NCI-H748 treated with DMSO at 0.1 percent for 48 hours (cell line): Measurements from ENCODE around the gene TMTC1.

ENCODE experiments used
- DNase-seq: peaks from one replicate; lab custom pipeline; 2025; lab: John Stamatoyannopoulos, UW

Gene TMTC1

DNA sequence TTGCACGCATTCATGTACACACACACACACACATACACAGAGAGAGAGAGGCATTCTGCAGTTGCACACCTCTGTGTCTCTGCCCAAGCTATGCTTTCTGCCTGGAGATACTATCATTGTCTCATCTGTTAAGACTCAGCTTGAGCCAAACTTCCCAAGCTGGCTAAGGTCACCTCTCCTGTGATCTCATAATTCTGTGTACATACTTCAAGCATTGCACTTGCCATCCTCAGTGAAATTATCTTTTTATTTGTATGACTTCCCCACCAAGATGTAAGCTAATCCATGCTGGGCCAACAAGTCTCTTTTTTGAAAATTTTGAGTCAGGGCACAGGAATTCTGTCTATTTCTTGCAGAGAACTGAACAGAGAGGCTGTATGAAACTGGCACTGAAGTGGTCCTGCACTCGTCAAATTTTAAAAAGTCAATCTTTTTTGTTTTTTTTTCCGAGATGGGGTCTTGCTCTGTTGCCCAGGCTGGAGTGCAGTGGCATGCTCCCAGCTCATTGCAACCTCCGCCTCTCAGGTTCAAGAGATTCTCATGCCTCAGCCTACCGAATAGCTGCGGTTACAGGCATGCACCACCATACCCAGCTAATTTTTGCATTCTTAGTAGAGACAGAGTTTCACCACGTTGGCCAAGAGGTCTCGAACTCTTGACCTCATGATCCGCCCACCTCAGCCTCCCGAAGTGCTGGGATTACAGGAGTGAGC lies 44.3 kb downstream of the TMTC1 start:
- no peak for DNase-seq

- no peak for DNase-seq
Measured at GRCh38 chr12:29738365-29738764, 45.4 kb downstream of the TMTC1 start.

- DNase-seq: no peak
Measured at GRCh38 chr12:29737644-29738043, 46.1 kb downstream of the TMTC1 start.

- DNase-seq: no peak
Measured at GRCh38 chr12:29735604-29736003, 48.1 kb downstream of the TMTC1 start.

GRCh38 chr12:29734734-29735133 lies 49.0 kb downstream of the TMTC1 start:
- no peak for DNase-seq

DNA sequence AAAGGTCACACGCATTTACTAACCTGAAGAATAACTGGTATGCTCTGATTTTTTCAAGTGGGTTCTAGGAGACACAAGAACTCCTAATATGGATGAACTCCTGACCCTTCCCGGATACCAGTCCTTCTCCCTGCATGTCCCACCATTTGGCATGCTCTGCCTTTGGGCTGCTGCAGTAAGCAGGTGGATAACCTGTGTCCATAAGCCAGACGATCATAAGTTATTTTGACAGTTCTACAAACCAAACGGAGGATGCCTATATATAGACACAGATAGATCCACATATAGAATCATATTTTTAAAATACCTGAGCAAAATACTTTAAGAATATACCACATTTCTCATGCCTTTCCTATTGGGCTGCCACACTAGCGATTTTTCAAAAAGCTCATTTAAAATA lies 49.4 kb downstream of the TMTC1 start:
- no peak for DNase-seq

GRCh38 chr12:29733501-29733900 lies 50.2 kb downstream of the TMTC1 start:
- no peak for DNase-seq

DNA sequence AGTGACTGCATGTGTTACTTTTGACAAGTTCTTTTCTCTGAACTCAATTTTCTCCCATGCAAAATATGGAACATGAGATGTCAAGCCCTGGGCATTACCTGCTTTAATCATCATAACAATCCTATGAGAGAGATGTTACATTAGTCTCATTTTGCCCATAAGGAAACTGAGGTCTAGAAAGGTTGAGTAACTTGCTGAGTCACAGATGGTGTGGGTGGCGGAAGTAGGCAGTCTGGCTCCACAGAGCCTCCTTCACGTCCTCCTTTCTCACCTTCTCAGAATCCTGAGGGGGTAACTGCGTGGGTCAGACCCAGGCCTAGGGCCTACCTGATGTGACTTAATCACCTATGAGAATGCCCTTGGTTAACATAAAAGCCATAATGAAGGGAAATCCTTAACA lies 50.7 kb downstream of the TMTC1 start:
- DNase-seq: no peak

- DNase-seq: no peak
Measured at GRCh38 chr12:29732593-29732992, 51.1 kb downstream of the TMTC1 start.

GRCh38 chr12:29732191-29732590 lies 51.6 kb downstream of the TMTC1 start:
- no peak for DNase-seq

- no peak for DNase-seq
Measured at GRCh38 chr12:29731591-29731990, 52.2 kb downstream of the TMTC1 start.

GRCh38 chr12:29730481-29730880 lies 53.3 kb downstream of the TMTC1 start:
- DNase-seq: no peak

DNA sequence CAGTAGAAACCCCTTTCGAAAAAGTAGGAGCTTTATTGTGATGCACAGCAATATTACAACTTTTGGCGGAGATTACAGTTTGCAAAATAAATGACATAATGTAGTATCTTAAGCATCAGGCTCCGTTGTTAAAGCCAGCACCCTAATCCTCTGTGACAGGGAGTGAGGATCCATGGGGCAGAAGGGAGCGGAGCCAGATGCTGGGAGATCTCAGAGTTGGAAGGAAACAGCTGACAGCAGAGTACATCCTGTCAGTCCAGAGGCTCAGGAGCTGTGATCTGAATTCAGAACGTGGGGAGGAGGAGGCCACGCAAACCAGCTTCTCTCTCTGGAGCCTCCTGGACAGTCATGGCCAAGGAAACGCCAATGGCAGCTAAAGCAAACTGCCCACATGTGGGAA lies 55.7 kb downstream of the TMTC1 start:
- DNase-seq: no peak

DNA sequence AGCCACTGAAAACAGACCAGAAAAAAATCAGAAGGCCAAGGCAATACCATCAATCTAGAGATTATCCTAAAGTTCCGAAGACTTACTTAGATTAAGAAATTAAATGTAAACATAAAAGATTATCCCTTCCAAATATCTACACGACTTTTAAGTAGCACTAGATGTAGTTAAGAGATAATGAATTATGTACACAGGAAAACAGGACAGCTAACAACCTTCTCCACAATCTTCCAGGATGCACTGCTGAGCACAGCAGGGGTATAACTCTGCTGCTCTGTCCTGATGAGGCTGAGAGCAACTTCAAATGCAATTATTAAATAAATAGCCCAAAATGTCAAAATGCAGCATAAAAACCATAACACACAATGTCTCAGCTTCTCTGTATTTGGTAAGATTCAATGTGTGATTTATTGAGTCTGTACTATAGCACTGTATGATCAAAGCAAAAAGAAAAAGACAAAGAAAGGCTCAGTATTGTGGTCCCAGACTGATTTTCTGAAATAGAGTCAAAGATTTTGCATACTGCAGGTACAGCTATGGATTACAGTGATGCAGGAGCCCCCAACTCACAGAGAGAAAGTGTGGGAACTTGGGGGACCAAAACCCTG lies 56.9 kb downstream of the TMTC1 start:
- no peak for DNase-seq

GRCh38 chr12:29726321-29726692 lies 57.4 kb downstream of the TMTC1 start:
- DNase-seq: no peak

- DNase-seq: no peak
Measured at GRCh38 chr12:29725587-29726320, 58.0 kb downstream of the TMTC1 start.

GRCh38 chr12:29722164-29722563 lies 61.6 kb downstream of the TMTC1 start:
- no peak for DNase-seq

DNA sequence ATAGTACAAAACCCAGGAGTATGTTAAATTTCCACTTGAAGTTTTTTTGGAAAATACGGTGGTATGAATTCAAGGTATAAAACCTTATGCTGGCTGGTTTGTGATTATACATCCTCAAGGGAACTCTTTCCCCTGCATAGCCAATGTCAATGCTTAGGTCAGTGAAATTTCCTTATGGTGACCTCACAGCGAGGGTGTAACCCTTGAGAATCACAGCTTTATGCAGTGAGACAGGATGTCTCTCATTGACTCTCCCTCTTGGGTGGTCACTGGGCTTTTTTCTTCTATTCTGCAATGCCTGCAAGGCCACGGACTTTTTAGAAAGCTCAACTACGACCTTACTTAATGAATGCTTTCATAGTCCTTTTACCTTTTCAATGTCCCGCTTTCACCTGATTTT lies 64.4 kb downstream of the TMTC1 start:
- no peak for DNase-seq

DNA sequence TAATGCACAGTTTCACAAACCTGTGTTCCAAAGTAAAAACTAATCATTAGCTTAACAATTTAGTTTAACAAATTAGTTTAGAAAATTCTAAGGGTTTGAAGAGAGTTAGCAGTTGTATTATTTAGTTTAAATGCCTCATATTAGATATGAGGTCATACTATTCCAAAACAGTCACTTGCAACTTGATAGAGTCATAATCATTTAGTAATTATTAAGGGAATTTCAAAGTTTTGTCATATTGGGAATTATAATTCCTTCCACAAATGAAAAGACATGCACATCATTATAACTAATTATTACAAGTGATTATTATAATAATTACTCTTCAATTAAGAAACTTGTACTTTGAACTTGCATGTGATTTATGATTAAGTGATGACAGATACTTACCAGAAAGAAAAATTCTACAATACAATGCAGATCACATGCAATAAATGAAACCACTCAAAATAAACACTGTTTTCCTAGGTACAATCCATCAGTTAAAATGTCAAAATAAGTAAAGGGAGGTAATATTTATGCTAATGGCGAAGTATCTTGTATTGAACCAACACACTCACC lies 66.1 kb downstream of the TMTC1 start:
- DNase-seq: no peak

GRCh38 chr12:29714966-29715365 lies 68.8 kb downstream of the TMTC1 start:
- no peak for DNase-seq

DNA sequence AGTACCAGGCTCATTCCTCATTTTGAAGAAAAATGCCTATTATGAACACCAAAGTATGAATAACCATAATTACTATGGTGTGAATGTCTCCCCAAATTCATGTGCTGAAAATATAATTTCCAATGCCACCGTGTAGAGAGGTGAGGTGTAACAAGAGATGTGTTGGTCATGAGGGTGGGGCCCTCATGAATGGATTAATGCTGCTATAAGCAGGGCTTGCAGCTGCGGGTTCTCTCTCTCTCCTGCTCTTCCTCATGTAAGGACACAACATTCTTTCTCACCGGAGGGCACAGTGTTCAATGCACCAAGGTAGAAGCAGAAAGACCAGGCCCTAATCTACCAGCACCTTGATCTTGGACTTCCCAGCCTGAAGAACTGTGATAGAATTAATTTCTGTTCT lies 70.0 kb downstream of the TMTC1 start:
- DNase-seq: no peak

DNA sequence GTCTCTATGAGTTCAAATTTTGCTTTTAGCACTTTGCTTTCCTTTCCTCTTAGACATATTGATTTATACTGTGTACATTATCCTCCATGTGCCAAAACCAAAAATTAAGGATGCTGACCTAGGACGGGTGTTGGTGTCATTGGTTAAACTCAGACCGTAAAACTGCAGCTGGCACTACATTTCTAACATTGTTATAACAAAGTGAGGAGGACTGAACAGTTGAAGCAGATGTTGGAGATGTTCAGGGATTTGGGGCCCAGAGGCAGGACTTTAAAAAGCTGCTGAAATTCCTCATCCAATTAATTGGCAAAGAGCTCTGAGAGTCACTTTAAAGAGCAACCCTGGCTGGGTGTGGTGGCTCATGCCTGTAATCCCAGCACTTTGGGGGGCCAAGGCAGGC lies 72.4 kb downstream of the TMTC1 start:
- no peak for DNase-seq

- DNase-seq: no peak
Measured at GRCh38 chr12:29710104-29710503, 73.6 kb downstream of the TMTC1 start.
